SU-DHL-6 (cell line): ENCODE results near the gene CDC20.
A peak's percentile ranks its signal among the peaks of the same experiment; 100 is the strongest.

Experiments used
- H2AFZ ChIP-seq: fragments of 200-600 bp; sonication (generic); 2 replicates; pipeline ENCODE4 v1.6.1; 2014; ENCODE audit warnings: low read depth, mild to moderate bottlenecking, moderate library complexity, mixed read lengths, antibody characterized with exemption, low read length; ENCODE audit not compliant: severe bottlenecking
- H3F3A ChIP-seq: fragments of 200-600 bp; shearing (Covaris generic); 2 replicates; pipeline ENCODE4 v1.6.0; 2016; ENCODE audit warnings: antibody characterized with exemption, mild to moderate bottlenecking; ENCODE audit not compliant: insufficient read depth
- H3K27ac ChIP-seq: fragments of 200-600 bp; sonication (generic); 2 replicates; pipeline ENCODE4 v1.5.1; 2016; ENCODE audit warnings: low read depth, mild to moderate bottlenecking, low read length, moderate library complexity, mixed read lengths
- H3K27me3 ChIP-seq: fragments of 200-600 bp; sonication (generic), shearing (Covaris generic); 2 replicates; pipeline ENCODE4 v1.6.0; 2014; ENCODE audit warnings: mild to moderate bottlenecking, low read length
- H3K36me3 ChIP-seq: fragments of 200-600 bp; sonication (generic); 2 replicates; pipeline ENCODE4 v1.6.1; 2014; ENCODE audit warnings: mild to moderate bottlenecking, low read length, mixed read lengths
- H3K4me2 ChIP-seq: fragments of 300-600, 200-600 bp; shearing (Covaris generic), sonication (generic); 2 replicates; pipeline ENCODE4 v1.6.0; 2014; ENCODE audit warnings: low read length, low read depth, mild to moderate bottlenecking; ENCODE audit not compliant: poor library complexity, severe bottlenecking
- H3K4me3 ChIP-seq: fragments of 200-600 bp; sonication (generic); 2 replicates; pipeline ENCODE4 v1.5.1; 2014; ENCODE audit warnings: antibody characterized with exemption, low read length, mild to moderate bottlenecking, mixed read lengths; ENCODE audit not compliant: insufficient read depth, poor library complexity, severe bottlenecking
- H3K79me2 ChIP-seq: fragments of 200-600 bp; sonication (generic); 2 replicates; pipeline ENCODE4 v1.6.1; 2014; ENCODE audit warnings: mild to moderate bottlenecking, low read length, moderate library complexity; ENCODE audit not compliant: insufficient read depth
- H3K9ac ChIP-seq: fragments of 200-600 bp; sonication (generic); 2 replicates; pipeline ENCODE4 v1.7.0; 2014; ENCODE audit warnings: mild to moderate bottlenecking, low read length
- H3K9me2 ChIP-seq: fragments of 200-600 bp; sonication (generic); replicated peaks from 2 replicates; pipeline ENCODE4 v1.6.1; 2014; ENCODE audit warnings: low read length; ENCODE audit not compliant: insufficient read depth
- H3K9me3 ChIP-seq: fragments of 200-600 bp; sonication (generic); 2 replicates; pipeline ENCODE4 v1.6.1; 2014; ENCODE audit warnings: low read length, mixed read lengths; ENCODE audit not compliant: insufficient read depth
- H4K20me1 ChIP-seq: fragments of 200-600 bp; sonication (generic); 2 replicates; pipeline ENCODE4 v1.6.1; 2014; ENCODE audit warnings: low read depth, mild to moderate bottlenecking, antibody characterized with exemption, low read length, moderate library complexity, mixed read lengths
- CTCF ChIP-seq: fragments of 200-600 bp; sonication (generic); IDR thresholded peaks from one replicate; pipeline ENCODE4 v1.5.1; 2017; ENCODE audit warnings: antibody characterized with exemption, mild to moderate bottlenecking, low read length, moderate library complexity; ENCODE audit not compliant: insufficient read depth, poor library complexity, severe bottlenecking
- EZH2phosphoT487 ChIP-seq: fragments of 200-600 bp; sonication (generic), shearing (Covaris generic); conservative IDR thresholded peaks from 2 replicates; pipeline ENCODE4 v1.6.1; 2018; ENCODE audit warnings: mild to moderate bottlenecking, antibody characterized with exemption, low read length, moderate library complexity, mixed read lengths

Gene CDC20

GRCh38 chr1:43346636-43347035 is 12.1 kb upstream of the CDC20 start:
- H4K20me1 ChIP-seq, result no peaks in the 10 kb centered on the region
- TF ChIP-seq CTCF (no peak), EZH2phosphoT487 (no peak)
- no peak overlapping the region for H2AFZ ChIP-seq
- H3K36me3 ChIP-seq, result no peaks in the 10 kb centered on the region
- no peak overlapping the region for H3K4me3 ChIP-seq
- H3F3A ChIP-seq, result peaks cover 18% of the 10 kb centered on the region
- H3K4me2 ChIP-seq, result no peak overlapping the region
- H3K79me2 ChIP-seq, result no peaks in the 10 kb centered on the region
- no peak overlapping the region for H3K27ac ChIP-seq
- no peaks in the 10 kb centered on the region for H3K9me2 ChIP-seq
- no peak overlapping the region for H3K9ac ChIP-seq
- H3K27me3 ChIP-seq, result no peaks in the 10 kb centered on the region
- H3K9me3 ChIP-seq, result no peaks in the 10 kb centered on the region

- H4K20me1 ChIP-seq, result no peaks in the 10 kb centered on the region
- H3K9me2 ChIP-seq, result no peaks in the 10 kb centered on the region
- peak overlapping the region; percentile 56 for H3K4me3 ChIP-seq
- H3K36me3 ChIP-seq, result no peaks in the 10 kb centered on the region
- peak overlapping the region; percentile 74 for H3K4me2 ChIP-seq
- H3K9me3 ChIP-seq, result no peaks in the 10 kb centered on the region
- H3K27ac ChIP-seq, result no peak overlapping the region; the same call in 1 of the 2 replicates
- peaks cover 18% of the 10 kb centered on the region for H3F3A ChIP-seq
- no peak for TF ChIP-seq EZH2phosphoT487
- no peak for TF ChIP-seq CTCF
- H3K27me3 ChIP-seq, result no peaks in the 10 kb centered on the region
- peak overlapping the region; percentile 60 for H3K9ac ChIP-seq
- H3K79me2 ChIP-seq, result no peaks in the 10 kb centered on the region
- peak overlapping the region; percentile 83 for H2AFZ ChIP-seq
These were observed 10.4 kb upstream of the CDC20 start for GRCh38 chr1:43348343-43348808.

GRCh38 chr1:43348809-43349593 is 9.8 kb upstream of the CDC20 start:
- Histone ChIP-seq H4K20me1 (no peaks in the 10 kb centered on the region), H3K27ac (peak overlapping the region; percentile 67), H3F3A (peaks cover 18% of the 10 kb centered on the region), H3K9me3 (no peaks in the 10 kb centered on the region), H3K4me2 (peak overlapping the region; percentile 74), H3K9me2 (no peaks in the 10 kb centered on the region), H3K9ac (peak overlapping the region; percentile 60), H3K4me3 (peak overlapping the region; percentile 56), H3K36me3 (no peaks in the 10 kb centered on the region), H3K27me3 (no peaks in the 10 kb centered on the region), H3K79me2 (no peaks in the 10 kb centered on the region), H2AFZ (peak overlapping the region; percentile 83)
- no peak for TF ChIP-seq CTCF
- TF ChIP-seq EZH2phosphoT487, result no peak
